ENCODE measurements around the gene GPHB5. TPM values are rescaled to one million over a fixed set of nuclear protein-coding genes. Genes with fewer than 3 reads are reported as not detected.

The GPHB5 gene
- total RNA-seq, 2 donors from 2014 or later = not detected

GRCh38 chr14:63292805-63293204, 25.9 kb downstream of the GPHB5 start:
- no peak for TF ChIP-seq CTCF (IDR thresholded peaks at IDR 0.05)
- intact Hi-C loops (cut with DNase I) = no loop called here
- Histone ChIP-seq H3K9me3 (no peaks in the 10 kb centered on the region), H3K4me3 (no peak overlapping the region), H3K27ac (no peak overlapping the region), H3K27me3 (no peaks in the 10 kb centered on the region), H3K36me3 (no peaks in the 10 kb centered on the region), H3K4me1 (no peaks in the 10 kb centered on the region), H3K9ac (ENCODE audit: low read depth in 2 of 2, low read length in 2 of 2) (no peak overlapping the region)
- DNase-seq = no peak

DNA sequence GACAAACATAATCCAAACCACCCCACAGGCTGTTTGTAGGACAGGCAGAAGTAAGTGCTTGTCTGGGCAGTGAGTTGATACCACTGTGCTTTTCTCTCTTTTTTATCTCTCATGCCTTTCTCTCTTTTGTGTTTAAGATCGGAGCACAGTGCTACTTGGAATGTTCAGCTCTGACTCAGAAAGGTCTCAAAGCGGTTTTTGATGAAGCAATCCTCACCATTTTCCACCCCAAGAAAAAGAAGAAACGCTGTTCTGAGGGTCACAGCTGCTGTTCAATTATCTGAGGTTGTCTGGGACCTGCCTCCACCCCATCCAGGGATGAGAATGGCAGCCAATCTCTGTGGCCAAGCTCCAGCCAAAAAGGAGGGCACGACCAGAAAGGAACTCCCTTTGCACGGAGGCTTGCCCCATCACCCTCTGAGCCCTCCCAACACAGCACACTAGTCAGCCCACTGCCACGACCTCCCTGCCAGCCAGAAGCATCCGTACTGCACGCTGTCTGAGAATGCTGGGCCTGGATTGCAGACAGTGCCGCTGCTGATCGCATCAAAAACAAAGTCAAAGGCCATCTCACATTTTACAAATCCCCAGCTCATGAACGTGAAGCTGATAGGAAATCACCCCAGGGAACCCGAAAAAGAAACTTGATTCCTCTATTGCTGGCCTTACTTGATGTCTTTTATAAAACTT, 27.8 kb downstream of the GPHB5 start:
- DNase-seq = no peak
- Histone ChIP-seq H3K27me3 (no peaks in the 10 kb centered on the region), H3K36me3 (no peaks in the 10 kb centered on the region), H3K9ac (ENCODE audit: low read depth in 2 of 2, low read length in 2 of 2) (no peak overlapping the region), H3K4me1 (no peaks in the 10 kb centered on the region), H3K4me3 (no peak overlapping the region), H3K9me3 (no peaks in the 10 kb centered on the region), H3K27ac (no peak overlapping the region)
- intact Hi-C loops (cut with DNase I) = no loop called here
- no peak for TF ChIP-seq CTCF (IDR thresholded peaks at IDR 0.05)

- H3K27me3 ChIP-seq = no peaks in the 10 kb centered on the region
- no peaks in the 10 kb centered on the region for H3K36me3 ChIP-seq
- no peak overlapping the region for H3K9ac ChIP-seq (ENCODE audit: low read depth in 2 of 2, low read length in 2 of 2)
- H3K9me3 ChIP-seq = no peaks in the 10 kb centered on the region
- DNase-seq = no peak
- H3K4me1 ChIP-seq = no peaks in the 10 kb centered on the region
- TF ChIP-seq CTCF (IDR thresholded peaks at IDR 0.05) = no peak
- intact Hi-C loops (cut with DNase I) = no loop called here
- no peak overlapping the region for H3K27ac ChIP-seq
- no peak overlapping the region for H3K4me3 ChIP-seq
Observed at GRCh38 chr14:63288853-63289252, 29.9 kb downstream of the GPHB5 start.

GRCh38 chr14:63287666-63288483, 30.9 kb downstream of the GPHB5 start:
- no peak overlapping the region for H3K27ac ChIP-seq
- no peaks in the 10 kb centered on the region for H3K36me3 ChIP-seq
- TF ChIP-seq CTCF (IDR thresholded peaks at IDR 0.05) = no peak
- no peak overlapping the region for H3K4me3 ChIP-seq
- no peaks in the 10 kb centered on the region for H3K27me3 ChIP-seq
- no peak for DNase-seq
- no peaks in the 10 kb centered on the region for H3K4me1 ChIP-seq
- no peaks in the 10 kb centered on the region for H3K9me3 ChIP-seq
- intact Hi-C loops (cut with DNase I) = no loop called here
- no peak overlapping the region for H3K9ac ChIP-seq (ENCODE audit: low read depth in 2 of 2, low read length in 2 of 2)

DNA sequence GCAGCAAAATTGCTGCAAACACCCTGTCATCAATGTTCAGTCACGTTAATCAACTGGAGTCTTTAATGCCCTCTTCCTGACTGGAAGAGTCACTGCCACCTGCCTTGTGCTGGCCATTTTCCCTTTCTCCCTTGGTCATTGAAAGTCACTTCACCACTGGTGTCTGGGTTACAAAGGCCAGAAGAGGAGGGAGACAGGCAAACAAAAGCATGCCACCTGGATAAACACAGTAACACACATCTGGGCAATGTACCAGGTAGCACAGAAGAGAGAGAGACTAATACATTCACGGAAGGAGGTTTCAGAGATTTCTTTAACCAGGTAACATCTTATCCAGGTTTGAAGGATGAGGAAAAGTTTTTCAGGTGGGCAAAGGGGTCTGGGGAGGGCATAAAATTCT, 32.7 kb downstream of the GPHB5 start:
- TF ChIP-seq CTCF (IDR thresholded peaks at IDR 0.05) = no peak
- Histone ChIP-seq H3K36me3 (no peaks in the 10 kb centered on the region), H3K9ac (ENCODE audit: low read depth in 2 of 2, low read length in 2 of 2) (no peak overlapping the region), H3K27ac (no peak overlapping the region), H3K4me1 (no peaks in the 10 kb centered on the region), H3K9me3 (no peaks in the 10 kb centered on the region), H3K27me3 (no peaks in the 10 kb centered on the region), H3K4me3 (no peak overlapping the region)
- DNase-seq = no peak
- intact Hi-C loops (cut with DNase I) = no loop called here
